B cell (primary cell): ENCODE data around the gene RNF19B. TPM values are rescaled to one million over a fixed set of nuclear protein-coding genes. Genes with fewer than 3 reads are reported as not detected.

Experiments used
- ATAC-seq: fragments of 200-7000 bp; cut with Tn5 transposase; one replicate; pipeline ENCODE4 v1.10.0; 2021; ENCODE audit warnings: low read depth, mild to moderate bottlenecking, moderate number of reproducible peaks, moderate library complexity
- CTCF ChIA-PET: fragments of 350-600 bp; sonication (Branson Sonifier 250); formaldehyde crosslinking; loops from one replicate; lab custom pipeline; 2021; ENCODE audit warnings: antibody characterized with exemption, inconsistent platforms; lab: Charles Lee
- POLR2A ChIA-PET: fragments of 350-600 bp; sonication (Branson Sonifier 250); formaldehyde crosslinking; loops from one replicate; lab custom pipeline; 2021; ENCODE audit warnings: antibody characterized with exemption; lab: Charles Lee
- DNase-seq: peaks from one replicate; pipeline ENCODE4 v3.0.0; 2013
- H2AFZ ChIP-seq: 2 replicates; pipeline ENCODE4 v1.6.1; 2012; ENCODE audit warnings: mild to moderate bottlenecking, low read depth, low read length; ENCODE audit not compliant: insufficient read depth, poor library complexity, severe bottlenecking
- H3K27ac ChIP-seq, 2 donors: 1 replicate in 1 of 2; 2 replicates in 1 of 2; pipeline ENCODE4 v1.5.1; 2012 to 2013; ENCODE audit warnings: low read length in 2 of 2, mild to moderate bottlenecking in 2 of 2, moderate library complexity in 1 of 2
- H3K27me3 ChIP-seq, 4 experiments: fragments of 200-600 bp in 1 of 4; sonication (generic) in 1 of 4; replicated peaks in 1 of 4; 1 replicate in 2 of 4; 2 replicates in 2 of 4; pipeline versions ENCODE4 v1.6.1 to v1.7.0; 2013 to 2016; ENCODE audit warnings: low read length in 3 of 4, mild to moderate bottlenecking in 2 of 4, mixed read lengths in 1 of 4, moderate library complexity in 1 of 4; ENCODE audit not compliant: insufficient read depth in 4 of 4, control insufficient read depth in 3 of 4; ENCODE audit errors: control extremely low read depth in 1 of 4
- H3K36me3 ChIP-seq, 2 experiments: replicated peaks in 1 of 2; 1 replicate in 1 of 2; 2 replicates in 1 of 2; pipeline versions ENCODE4 v1.6.1 to v1.7.1; 2013; ENCODE audit warnings: low read length in 1 of 2; ENCODE audit not compliant: insufficient read depth in 2 of 2, control insufficient read depth in 1 of 2; ENCODE audit errors: control extremely low read depth in 1 of 2, extremely low read depth in 1 of 2
- H3K4me1 ChIP-seq, 2 donors: fragments of 200-600 bp in 1 of 2; sonication (generic) in 1 of 2; 1 replicate in 1 of 2; 2 replicates in 1 of 2; pipeline versions ENCODE4 v1.5.1 to v1.6.1; 2013 to 2017; ENCODE audit warnings: low read length in 2 of 2; ENCODE audit not compliant: control insufficient read depth in 2 of 2, insufficient read depth in 2 of 2
- H3K4me2 ChIP-seq: replicated peaks from 2 replicates; pipeline ENCODE3; 2012; ENCODE audit warnings: mild to moderate bottlenecking, low read depth, low read length; ENCODE audit not compliant: poor library complexity, severe bottlenecking
- H3K4me3 ChIP-seq, 5 experiments: fragments of 200-600 bp in 1 of 5; sonication (generic) in 1 of 5; 1 replicate in 3 of 5; 2 replicates in 2 of 5; pipeline versions ENCODE4 v1.5.1 to v1.7.0; 2011 to 2016; ENCODE audit warnings: low read length in 4 of 5, mild to moderate bottlenecking in 4 of 5, low read depth in 2 of 5, control low read depth in 1 of 5, moderate library complexity in 1 of 5; ENCODE audit not compliant: insufficient read depth in 1 of 5; ENCODE audit errors: control extremely low read depth in 1 of 5, extremely low read depth in 1 of 5
- H3K79me2 ChIP-seq: fragments of 200-600 bp; sonication (generic); one replicate; pipeline ENCODE4 v1.6.0; 2016; ENCODE audit warnings: low read length; ENCODE audit not compliant: control insufficient read depth, insufficient read depth
- H3K9ac ChIP-seq: fragments of 200-600 bp; sonication (generic); 2 replicates; pipeline ENCODE4 v1.6.1; 2017; ENCODE audit warnings: mild to moderate bottlenecking, low read length, moderate library complexity
- H3K9me3 ChIP-seq, 3 donors: one replicate each; pipeline versions ENCODE4 v1.6.1 to v1.7.1; 2013; ENCODE audit warnings: low read length in 2 of 3; ENCODE audit not compliant: control insufficient read depth in 2 of 3, insufficient read depth in 1 of 3; ENCODE audit errors: control extremely low read depth in 1 of 3
- H4K20me1 ChIP-seq: 2 replicates; pipeline ENCODE4 v1.6.0; 2012; ENCODE audit warnings: mild to moderate bottlenecking, low read length; ENCODE audit not compliant: insufficient read depth, control insufficient read depth, poor library complexity, severe bottlenecking
- H3K27ac Mint-ChIP-seq: one replicate; pipeline ENCODE4 v1.8.0; 2021; ENCODE audit warnings: mixed read lengths
- H3K27me3 Mint-ChIP-seq: one replicate; pipeline ENCODE4 v1.8.0; 2021; ENCODE audit warnings: mixed read lengths
- H3K4me1 Mint-ChIP-seq: one replicate; pipeline ENCODE4 v1.8.0; 2021; ENCODE audit warnings: mixed read lengths
- H3K4me3 Mint-ChIP-seq: one replicate; pipeline ENCODE4 v1.8.0; 2021; ENCODE audit warnings: mixed read lengths
- H3K9me3 Mint-ChIP-seq: one replicate; pipeline ENCODE4 v1.8.0; 2022; ENCODE audit warnings: mixed read lengths; ENCODE audit not compliant: insufficient read depth
- CTCF ChIP-seq: fragments of 200-600 bp; IDR thresholded peaks from one replicate; pipeline ENCODE4 v1.8.0; 2022; ENCODE audit warnings: antibody characterized with exemption, mild to moderate bottlenecking
- EZH2 ChIP-seq: IDR thresholded peaks from 2 replicates; pipeline ENCODE4 v1.6.1; 2012; ENCODE audit warnings: borderline replicate concordance, low read depth, mild to moderate bottlenecking, moderate library complexity, low read length; ENCODE audit not compliant: insufficient read depth, poor library complexity, severe bottlenecking
- WGBS: methylation state at CpG from one replicate; pipeline ENCODE4 v1.1.5; 2013; ENCODE audit warnings: missing lambda C conversion rate; ENCODE audit not compliant: insufficient coverage; 5-methylcytosine and 5-hydroxymethylcytosine counted together
- intact Hi-C: fragments of 100-400 bp; cut with micrococcal nuclease; formaldehyde crosslinking; loops from one replicate; pipeline ENCODE4 v1.10.0; 2022
- polyA plus RNA-seq: library from polyadenylated mRNA; depleted of rRNA; stranded (reverse); fragments of >200 nt; gene quantifications from 2 replicates; pipeline ENCODE4 v1.2.3, GENCODE V29; 2012
- total RNA-seq, 2 donors: library from RNA; stranded (reverse); fragments of 120-200 nt in 1 of 2; gene quantifications; 1 replicate in 1 of 2; 2 replicates in 1 of 2; pipeline versions ENCODE4 v1.2.3 to v1.2.4, GENCODE V29; 2013 to 2022

The RNF19B gene
- total and polyA plus RNA-seq, 2 donors (not counting 1 experiment from before 2014, with no cell fraction given), result 29.9 to 40.3 TPM

GRCh38 chr1:32888134-32888533, 76.5 kb downstream of the RNF19B start:
- Histone ChIP-seq H3K4me2 (no peak overlapping the region), H3K27ac (no peak overlapping the region), H3K36me3 (no peaks in the 10 kb centered on the region), H3K4me3 (no peak overlapping the region), H3K9me3 (peaks cover 0 to 17% (median 0%) of the 10 kb centered on the region in 3 donors), H4K20me1 (no peaks in the 10 kb centered on the region), H2AFZ (no peak overlapping the region), H3K4me1 (peaks cover 15 to 18% of the 10 kb centered on the region in 2 donors), H3K9ac (no peak overlapping the region), H3K79me2 (no peaks in the 10 kb centered on the region), H3K27me3 (peaks cover 0 to 80% (median 41%) of the 10 kb centered on the region in 4 experiments)
- 71% methylated on average over 2 of the region's 3 CpGs for WGBS
- intact Hi-C loops, result no loop called here
- ATAC-seq (no peak), DNase-seq (no peak)
- Mint-ChIP-seq H3K4me3 (no peak overlapping the region), H3K27me3 (peaks cover 77% of the 10 kb centered on the region), H3K27ac (no peak overlapping the region), H3K4me1 (peaks cover 20% of the 10 kb centered on the region), H3K9me3 (no peaks in the 10 kb centered on the region)
- ChIA-PET POLR2A (no interaction called here), CTCF (interaction anchor here (2.5 kb wide), 1 partner anchor 12 kb away, joined by 8 read pairs; no protein-coding TSS in a partner anchor)
- TF ChIP-seq EZH2 (no peak), CTCF (no peak)

DNA sequence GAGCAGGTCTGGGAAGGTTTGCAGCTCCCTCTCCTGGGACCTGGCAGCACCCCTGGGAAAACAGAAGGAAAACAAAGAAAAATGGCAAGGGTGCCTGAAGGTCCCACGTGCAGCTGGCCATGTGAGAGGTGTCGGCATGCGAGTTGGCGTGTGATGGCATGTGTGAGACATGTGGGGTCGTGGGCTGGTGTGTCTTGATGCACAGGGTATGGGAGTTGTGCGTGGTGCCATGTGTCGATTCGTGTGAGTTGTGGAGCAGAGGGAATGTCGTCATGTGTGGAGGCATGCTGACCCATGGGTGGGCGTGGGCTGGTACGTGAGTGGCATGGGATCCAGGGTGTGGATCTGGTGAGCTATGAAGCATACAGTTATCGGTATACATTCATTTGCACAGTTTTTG, 77.0 kb downstream of the RNF19B start:
- TF ChIP-seq CTCF (no peak), EZH2 (no peak)
- H3K9me3 ChIP-seq, result peaks cover 0 to 15% (median 0%) of the 10 kb centered on the region in 3 donors
- no peak overlapping the region for H3K4me3 Mint-ChIP-seq
- H2AFZ ChIP-seq, result no peak overlapping the region
- no peak overlapping the region for H3K27ac ChIP-seq
- no peak for DNase-seq
- H3K27me3 ChIP-seq, result peaks cover 0 to 76% (median 38%) of the 10 kb centered on the region in 4 experiments
- no peaks in the 10 kb centered on the region for H4K20me1 ChIP-seq
- CTCF ChIA-PET, result interaction anchor here (2.5 kb wide), 1 partner anchor 12 kb away, joined by 8 read pairs; no protein-coding TSS in a partner anchor
- no peaks in the 10 kb centered on the region for H3K79me2 ChIP-seq
- H3K4me1 Mint-ChIP-seq, result peaks cover 17% of the 10 kb centered on the region
- POLR2A ChIA-PET, result no interaction called here
- no peak for ATAC-seq
- peaks cover 11 to 13% of the 10 kb centered on the region in 2 donors for H3K4me1 ChIP-seq
- H3K4me3 ChIP-seq, result no peak overlapping the region
- H3K4me2 ChIP-seq, result no peak overlapping the region
- peaks cover 74% of the 10 kb centered on the region for H3K27me3 Mint-ChIP-seq
- H3K9me3 Mint-ChIP-seq, result no peaks in the 10 kb centered on the region
- H3K27ac Mint-ChIP-seq, result no peak overlapping the region
- WGBS, result 84% methylated on average over 8 of the region's 12 CpGs
- no peak overlapping the region for H3K9ac ChIP-seq
- no peaks in the 10 kb centered on the region for H3K36me3 ChIP-seq
- intact Hi-C loops, result no loop called here
